Neural progenitor cell (in vitro differentiated cells): Measurements from ENCODE around the gene TULP3. TPM values are rescaled to one million over a fixed set of nuclear protein-coding genes. Genes with fewer than 3 reads are reported as not detected.

Experiments
- DNase-seq: peaks from one replicate; pipeline ENCODE4 v3.0.0-alpha.2; 2016; ENCODE audit warnings: low spot score
- H2AFZ ChIP-seq: fragments of 200-600 bp; sonication (generic); replicated peaks from 2 replicates; pipeline ENCODE4 v1.6.1; 2016; ENCODE audit warnings: antibody characterized with exemption
- H3F3A ChIP-seq: fragments of 200-600 bp; sonication (generic); 2 replicates; pipeline ENCODE4 v1.6.1; 2016; ENCODE audit warnings: antibody characterized with exemption, low read depth
- H3K27ac ChIP-seq: fragments of 200-600 bp; sonication (generic); 2 replicates; pipeline ENCODE4 v1.5.1; 2016; ENCODE audit warnings: mild to moderate bottlenecking
- H3K27me3 ChIP-seq: fragments of 200-600 bp; sonication (generic); 2 replicates; pipeline ENCODE4 v1.6.1; 2016; ENCODE audit warnings: mild to moderate bottlenecking, moderate library complexity
- H3K36me3 ChIP-seq: fragments of 200-600 bp; sonication (generic); 2 replicates; pipeline ENCODE4 v1.5.1; 2016
- H3K4me1 ChIP-seq: fragments of 200-600 bp; sonication (generic); 2 replicates; pipeline ENCODE4 v1.6.1; 2016; ENCODE audit warnings: mixed run types
- H3K4me2 ChIP-seq: fragments of 200-600 bp; sonication (generic); 2 replicates; pipeline ENCODE4 v1.6.1; 2016
- H3K4me3 ChIP-seq: fragments of 200-600 bp; sonication (generic); 2 replicates; pipeline ENCODE4 v1.5.1; 2016
- H3K79me2 ChIP-seq: fragments of 200-600 bp; sonication (generic); 2 replicates; pipeline ENCODE4 v1.6.1; 2016; ENCODE audit warnings: low read depth
- H3K9ac ChIP-seq: fragments of 200-600 bp; sonication (generic); 2 replicates; pipeline ENCODE4 v1.6.1; 2016
- H3K9me3 ChIP-seq: fragments of 200-600 bp; sonication (generic); 2 replicates; pipeline ENCODE4 v1.5.1; 2016; ENCODE audit warnings: low read depth
- H4K20me1 ChIP-seq: fragments of 200-600 bp; sonication (generic); 2 replicates; pipeline ENCODE4 v1.6.1; 2016; ENCODE audit warnings: low read depth
- H3K27ac Mint-ChIP-seq: 3 replicates; pipeline ENCODE4 v1.8.0; 2021; ENCODE audit warnings: mixed read lengths
- H3K27me3 Mint-ChIP-seq: 2 replicates; pipeline ENCODE4 v1.8.0; 2022; ENCODE audit warnings: low read depth, mild to moderate bottlenecking, inconsistent platforms, moderate library complexity, mixed read lengths; ENCODE audit not compliant: insufficient read depth
- H3K36me3 Mint-ChIP-seq: 3 replicates; pipeline ENCODE4 v1.8.0; 2021; ENCODE audit warnings: mixed read lengths
- H3K4me1 Mint-ChIP-seq: 3 replicates; pipeline ENCODE4 v1.8.0; 2021; ENCODE audit warnings: mixed read lengths
- H3K4me3 Mint-ChIP-seq: 3 replicates; pipeline ENCODE4 v1.8.0; 2021; ENCODE audit warnings: mild to moderate bottlenecking, moderate library complexity, mixed read lengths
- H3K9me3 Mint-ChIP-seq: 3 replicates; pipeline ENCODE4 v1.8.0; 2020; ENCODE audit warnings: mixed read lengths
- EZH2 ChIP-seq: fragments of 200-600 bp; sonication (generic); IDR thresholded peaks from 2 replicates; pipeline ENCODE4 v1.6.1; 2017; ENCODE audit warnings: antibody characterized with exemption, mild to moderate bottlenecking, moderate library complexity
- EZH2phosphoT487 ChIP-seq: fragments of 200-600 bp; sonication (generic); IDR thresholded peaks from 2 replicates; pipeline ENCODE4 v1.6.1; 2017; ENCODE audit warnings: antibody characterized with exemption
- total RNA-seq: library from RNA; depleted of rRNA; stranded (reverse); fragments of >200 nt; gene quantifications from 2 replicates; pipeline ENCODE4 v1.2.3, GENCODE V29; 2015; ENCODE audit warnings: low replicate concordance
- TF ChIP-seq, protein P1 (sequence below): fragments of 200-600 bp; sonication (generic); IDR thresholded peaks from 2 replicates; pipeline ENCODE4 v1.5.1; 2017; ENCODE audit warnings: antibody characterized with exemption, mild to moderate bottlenecking

The TULP3 gene
- total RNA-seq, 1 donor from 2014 or later = 33.4 TPM

DNA sequence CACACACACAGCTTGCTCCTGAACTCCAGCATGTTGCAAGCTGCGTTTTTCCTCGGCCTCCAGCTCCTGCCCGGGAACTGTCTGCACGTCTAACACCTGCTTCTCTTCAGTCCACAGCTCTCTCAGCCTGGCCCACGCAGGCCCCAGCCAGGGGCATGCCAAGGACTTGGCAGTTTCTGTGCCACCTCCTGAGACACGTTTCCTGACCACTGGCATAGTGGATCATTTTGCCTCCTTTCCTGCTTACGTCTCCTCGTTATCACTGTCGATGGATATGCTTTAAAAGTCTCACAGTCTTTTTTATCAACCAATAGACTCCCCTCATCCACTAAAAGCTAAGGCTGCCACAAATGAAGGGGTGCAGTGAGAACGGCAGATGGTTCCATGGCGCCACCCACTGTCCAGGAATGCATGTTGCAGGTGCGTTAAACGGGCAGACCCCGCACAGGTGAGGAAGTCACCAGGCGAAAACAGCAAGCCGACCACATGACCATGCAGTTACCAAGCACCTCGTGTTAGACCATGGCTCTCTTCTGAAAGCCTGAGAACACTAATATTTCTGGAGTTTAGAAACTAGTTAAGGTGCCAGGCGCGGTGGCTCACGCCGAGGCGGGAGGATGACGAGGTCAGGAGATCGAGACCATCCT lies 53.8 kb downstream of the TULP3 start:
- Mint-ChIP-seq H3K4me3 (no peak overlapping the region), H3K9me3 (no peaks in the 10 kb centered on the region), H3K36me3 (peaks cover 5% of the 10 kb centered on the region), H3K4me1 (no peaks in the 10 kb centered on the region), H3K27ac (peak overlapping the region; percentile 4), H3K27me3 (peaks cover 8% of the 10 kb centered on the region)
- Histone ChIP-seq H3K4me2 (no peak overlapping the region), H3K36me3 (no peaks in the 10 kb centered on the region), H4K20me1 (no peaks in the 10 kb centered on the region), H3K27me3 (no peaks in the 10 kb centered on the region), H3K9ac (no peak overlapping the region), H3K4me3 (no peak overlapping the region), H2AFZ (peak overlapping the region; percentile 74), H3K9me3 (no peaks in the 10 kb centered on the region), H3K27ac (no peak overlapping the region), H3K79me2 (no peaks in the 10 kb centered on the region), H3K4me1 (no peaks in the 10 kb centered on the region), H3F3A (peaks cover 6% of the 10 kb centered on the region)
- DNase-seq = peak; percentile 73
- TF ChIP-seq, protein P1, sequence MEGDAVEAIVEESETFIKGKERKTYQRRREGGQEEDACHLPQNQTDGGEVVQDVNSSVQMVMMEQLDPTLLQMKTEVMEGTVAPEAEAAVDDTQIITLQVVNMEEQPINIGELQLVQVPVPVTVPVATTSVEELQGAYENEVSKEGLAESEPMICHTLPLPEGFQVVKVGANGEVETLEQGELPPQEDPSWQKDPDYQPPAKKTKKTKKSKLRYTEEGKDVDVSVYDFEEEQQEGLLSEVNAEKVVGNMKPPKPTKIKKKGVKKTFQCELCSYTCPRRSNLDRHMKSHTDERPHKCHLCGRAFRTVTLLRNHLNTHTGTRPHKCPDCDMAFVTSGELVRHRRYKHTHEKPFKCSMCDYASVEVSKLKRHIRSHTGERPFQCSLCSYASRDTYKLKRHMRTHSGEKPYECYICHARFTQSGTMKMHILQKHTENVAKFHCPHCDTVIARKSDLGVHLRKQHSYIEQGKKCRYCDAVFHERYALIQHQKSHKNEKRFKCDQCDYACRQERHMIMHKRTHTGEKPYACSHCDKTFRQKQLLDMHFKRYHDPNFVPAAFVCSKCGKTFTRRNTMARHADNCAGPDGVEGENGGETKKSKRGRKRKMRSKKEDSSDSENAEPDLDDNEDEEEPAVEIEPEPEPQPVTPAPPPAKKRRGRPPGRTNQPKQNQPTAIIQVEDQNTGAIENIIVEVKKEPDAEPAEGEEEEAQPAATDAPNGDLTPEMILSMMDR = peak; percentile 90
- TF ChIP-seq EZH2phosphoT487 (no peak), EZH2 (no peak)

DNA sequence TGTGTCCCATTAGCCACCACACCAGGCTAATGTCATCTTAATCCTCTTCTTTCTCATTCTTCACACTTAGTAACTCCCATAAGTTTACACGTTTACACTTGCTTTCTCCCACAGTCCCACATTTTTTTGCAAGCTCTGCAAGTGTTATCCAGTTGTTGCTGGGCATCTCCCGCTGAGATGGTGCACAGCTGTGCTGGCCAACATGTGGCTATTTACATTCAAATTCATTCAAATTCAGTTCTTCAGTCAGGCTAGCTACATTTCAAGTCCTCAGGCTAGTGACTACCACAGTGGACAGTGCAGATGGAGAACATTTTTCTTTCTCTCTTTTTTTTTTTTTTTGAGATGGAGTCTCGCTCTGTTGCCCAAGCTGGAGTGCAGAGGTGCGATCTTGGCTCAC lies 58.7 kb downstream of the TULP3 start:
- H3K36me3 ChIP-seq = no peaks in the 10 kb centered on the region
- peaks cover 8% of the 10 kb centered on the region for H3K27me3 Mint-ChIP-seq
- H2AFZ ChIP-seq = no peak overlapping the region
- DNase-seq = no peak
- H3K9me3 ChIP-seq = no peaks in the 10 kb centered on the region
- no peak overlapping the region for H3K4me2 ChIP-seq
- TF ChIP-seq, protein P1 = no peak
- TF ChIP-seq EZH2 (no peak), EZH2phosphoT487 (no peak)
- H3K36me3 Mint-ChIP-seq = no peaks in the 10 kb centered on the region
- peaks cover 1% of the 10 kb centered on the region for H3F3A ChIP-seq
- no peak overlapping the region for H3K4me3 ChIP-seq
- no peaks in the 10 kb centered on the region for H3K4me1 ChIP-seq
- no peaks in the 10 kb centered on the region for H4K20me1 ChIP-seq
- H3K4me3 Mint-ChIP-seq = no peak overlapping the region
- no peak overlapping the region for H3K27ac Mint-ChIP-seq
- H3K27ac ChIP-seq = no peak overlapping the region
- H3K79me2 ChIP-seq = no peaks in the 10 kb centered on the region
- H3K4me1 Mint-ChIP-seq = no peaks in the 10 kb centered on the region
- H3K27me3 ChIP-seq = no peaks in the 10 kb centered on the region
- H3K9me3 Mint-ChIP-seq = no peaks in the 10 kb centered on the region
- no peak overlapping the region for H3K9ac ChIP-seq

DNA sequence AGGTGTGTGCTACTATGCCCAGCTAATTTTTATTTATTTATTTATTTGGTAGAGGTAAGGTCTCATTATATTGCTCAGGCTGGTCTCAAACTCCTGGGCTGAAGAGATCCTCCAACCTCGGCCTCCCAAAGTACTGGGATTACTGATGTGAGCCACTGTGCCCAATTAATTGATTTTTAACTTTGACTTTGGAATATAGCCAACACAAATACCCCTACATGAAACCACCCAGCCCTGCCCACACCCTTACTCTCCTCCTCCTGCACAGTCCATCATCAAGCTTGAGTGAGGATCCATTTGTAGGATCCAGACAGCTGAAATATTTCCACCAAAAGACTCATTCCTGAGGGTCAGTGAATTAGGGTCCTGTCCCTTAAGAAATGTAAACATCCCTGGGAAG lies 65.2 kb downstream of the TULP3 start:
- no peaks in the 10 kb centered on the region for H3K9me3 ChIP-seq
- Mint-ChIP-seq H3K36me3 (no peaks in the 10 kb centered on the region), H3K27me3 (peaks cover 22% of the 10 kb centered on the region), H3K4me3 (no peak overlapping the region), H3K4me1 (peaks cover 15% of the 10 kb centered on the region), H3K9me3 (no peaks in the 10 kb centered on the region), H3K27ac (no peak overlapping the region)
- no peak for TF ChIP-seq EZH2
- TF ChIP-seq, protein P1 = no peak
- no peaks in the 10 kb centered on the region for H3K36me3 ChIP-seq
- H3K27me3 ChIP-seq = peaks cover 32% of the 10 kb centered on the region
- peaks cover 25% of the 10 kb centered on the region for H3F3A ChIP-seq
- H3K9ac ChIP-seq = no peak overlapping the region
- H3K4me2 ChIP-seq = no peak overlapping the region
- peaks cover 8% of the 10 kb centered on the region for H3K4me1 ChIP-seq
- H4K20me1 ChIP-seq = peaks cover 8% of the 10 kb centered on the region
- no peak overlapping the region for H3K4me3 ChIP-seq
- no peak for DNase-seq
- H3K79me2 ChIP-seq = peaks cover 6% of the 10 kb centered on the region
- H2AFZ ChIP-seq = no peak overlapping the region
- H3K27ac ChIP-seq = no peak overlapping the region
